ENCODE data around the gene EMP2.

DNA sequence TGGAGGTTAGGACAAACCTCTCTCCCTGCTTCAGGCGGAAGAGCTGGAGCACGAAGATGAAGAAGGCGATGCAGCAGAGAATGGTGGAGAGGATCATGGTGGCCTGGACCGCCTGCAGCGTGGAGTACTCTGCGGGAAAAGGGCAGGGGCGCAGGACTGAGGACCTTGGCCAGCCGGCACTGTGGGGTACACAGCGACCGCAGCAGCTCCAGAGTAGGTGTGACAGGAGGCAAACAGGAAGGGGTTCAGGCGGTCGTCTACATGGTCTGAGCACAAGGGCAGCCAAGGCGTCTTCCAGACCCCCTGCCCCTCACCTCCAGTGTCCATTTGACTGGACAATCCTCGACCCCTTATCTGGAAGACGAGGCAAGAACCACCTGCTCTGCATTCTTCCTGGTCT lies 42.5 kb downstream of the EMP2 start:
- TF ChIP-seq, protein P1, sequence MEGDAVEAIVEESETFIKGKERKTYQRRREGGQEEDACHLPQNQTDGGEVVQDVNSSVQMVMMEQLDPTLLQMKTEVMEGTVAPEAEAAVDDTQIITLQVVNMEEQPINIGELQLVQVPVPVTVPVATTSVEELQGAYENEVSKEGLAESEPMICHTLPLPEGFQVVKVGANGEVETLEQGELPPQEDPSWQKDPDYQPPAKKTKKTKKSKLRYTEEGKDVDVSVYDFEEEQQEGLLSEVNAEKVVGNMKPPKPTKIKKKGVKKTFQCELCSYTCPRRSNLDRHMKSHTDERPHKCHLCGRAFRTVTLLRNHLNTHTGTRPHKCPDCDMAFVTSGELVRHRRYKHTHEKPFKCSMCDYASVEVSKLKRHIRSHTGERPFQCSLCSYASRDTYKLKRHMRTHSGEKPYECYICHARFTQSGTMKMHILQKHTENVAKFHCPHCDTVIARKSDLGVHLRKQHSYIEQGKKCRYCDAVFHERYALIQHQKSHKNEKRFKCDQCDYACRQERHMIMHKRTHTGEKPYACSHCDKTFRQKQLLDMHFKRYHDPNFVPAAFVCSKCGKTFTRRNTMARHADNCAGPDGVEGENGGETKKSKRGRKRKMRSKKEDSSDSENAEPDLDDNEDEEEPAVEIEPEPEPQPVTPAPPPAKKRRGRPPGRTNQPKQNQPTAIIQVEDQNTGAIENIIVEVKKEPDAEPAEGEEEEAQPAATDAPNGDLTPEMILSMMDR (IDR thresholded peaks at IDR 0.05; ENCODE audit: low read length) = no peak
- no peak for TF ChIP-seq EZH2 (IDR thresholded peaks at IDR 0.05; ENCODE audit: borderline replicate concordance, low read length)

All from OCI-LY1 (cell line).